HG03045 (cell line): Measurements from ENCODE around the gene C11orf86.
"Not testable (repeated sequence)": the region's sequence is repeated elsewhere in the genome, so short reads cannot be mapped to it uniquely, and the experiment has no call there.

Experiments
- ATAC-seq: cut with Tn5 transposase; IDR thresholded peaks from one replicate; pipeline ENCODE4 v1.9.1; 2021; ENCODE audit warnings: mild to moderate bottlenecking, moderate library complexity; ENCODE audit not compliant: unreplicated experiment

Gene C11orf86, protein sequence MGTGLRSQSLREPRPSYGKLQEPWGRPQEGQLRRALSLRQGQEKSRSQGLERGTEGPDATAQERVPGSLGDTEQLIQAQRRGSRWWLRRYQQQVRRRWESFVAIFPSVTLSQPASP

DNA sequence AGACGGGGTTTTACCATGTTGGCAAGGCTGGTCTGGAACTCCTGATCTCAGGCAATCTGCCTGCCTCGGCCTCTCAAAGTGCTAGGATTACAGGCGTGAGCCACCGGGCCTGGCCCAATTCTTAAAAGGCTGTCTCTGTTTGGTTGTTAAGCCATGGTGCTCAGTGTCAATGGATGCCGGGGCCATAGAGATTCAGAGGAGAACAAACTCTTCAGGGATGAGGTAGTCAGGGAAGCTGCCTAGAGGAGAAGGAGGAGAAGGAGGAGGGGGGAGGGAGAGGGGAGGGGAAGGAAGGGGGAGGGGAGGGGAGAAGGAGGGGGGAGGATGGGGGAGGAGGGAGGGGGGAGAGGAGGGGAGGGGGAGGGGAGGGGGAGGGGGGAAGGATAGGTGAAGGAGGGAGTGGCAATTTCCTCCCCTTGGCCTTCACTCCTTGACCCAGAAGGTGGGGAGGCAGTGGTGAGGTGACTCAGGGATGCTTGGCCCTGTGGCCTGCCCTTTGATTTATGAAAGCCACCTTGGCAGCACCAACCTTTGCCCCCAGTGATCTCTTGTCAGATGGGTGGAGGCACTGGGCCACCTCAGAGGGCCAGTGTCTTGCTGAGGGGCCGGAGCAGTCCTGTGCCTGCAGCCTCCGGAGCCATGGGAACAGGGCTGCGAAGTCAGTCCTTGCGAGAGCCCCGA lies at the start of gene C11orf86:
TSS of gene C11orf86 (plus strand) at position 581 of the 681 bp plus-strand sequence. CDS start at position 640, 59 bp downstream.
- ATAC-seq = no peak

DNA sequence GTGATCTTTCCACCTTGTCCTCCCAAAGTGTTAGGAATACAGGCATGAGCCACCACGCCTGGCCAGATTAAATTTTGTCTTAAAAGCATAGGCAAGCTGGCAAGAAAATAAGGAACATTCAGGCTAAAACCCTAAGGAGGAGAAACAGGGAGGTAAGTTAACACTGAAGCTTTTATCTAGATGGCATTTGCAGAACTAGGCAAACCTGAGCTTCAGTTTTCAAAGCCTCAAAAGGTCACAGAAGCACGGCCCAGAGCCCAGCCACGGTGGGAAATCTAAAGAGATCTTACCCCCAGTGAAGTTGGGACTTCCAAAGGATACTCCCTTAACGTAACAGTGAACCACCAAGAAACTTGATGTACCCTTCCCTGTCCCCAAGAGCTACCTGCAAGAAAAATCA lies 45.4 kb upstream of the C11orf86 start:
- ATAC-seq = no peak

DNA sequence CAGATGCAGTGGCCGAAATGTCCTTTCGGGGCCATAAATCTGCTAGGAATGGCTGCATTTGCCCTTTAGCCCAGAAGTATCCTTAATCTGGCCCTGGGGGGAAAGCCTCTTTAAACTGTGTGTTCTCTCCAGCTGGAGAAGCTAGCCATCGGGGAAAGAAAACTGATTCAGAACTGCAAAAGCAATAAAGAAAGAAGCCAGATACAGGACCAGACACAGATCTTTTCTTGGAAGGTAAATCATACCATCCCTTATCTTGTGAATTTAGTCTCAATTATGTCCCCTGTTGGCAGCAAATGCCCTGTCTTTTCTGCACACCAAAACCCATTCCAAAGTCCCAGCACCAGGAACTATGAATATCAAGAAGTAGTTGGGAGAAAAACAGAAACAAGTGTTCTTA lies 42.6 kb upstream of the C11orf86 start:
- ATAC-seq = no peak

DNA sequence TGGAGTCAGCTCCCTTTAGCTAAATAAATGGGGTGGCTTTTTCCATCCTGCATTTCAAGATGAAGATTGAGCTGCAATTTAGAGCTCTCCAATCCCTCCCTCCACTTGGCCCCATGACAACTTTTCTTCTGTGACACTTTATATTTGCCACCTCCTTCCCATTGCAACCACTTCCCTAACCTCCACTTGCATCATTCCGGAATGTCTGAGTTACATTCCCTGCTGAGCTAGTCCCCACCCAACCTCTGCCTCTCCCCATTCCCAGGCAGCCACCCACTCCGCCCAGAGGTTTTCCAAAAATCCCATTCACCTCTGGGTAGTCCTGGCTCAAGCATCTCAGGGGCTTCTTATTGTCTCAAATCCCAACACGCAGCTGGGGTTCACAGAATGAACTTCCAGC lies 41.6 kb upstream of the C11orf86 start:
- no peak for ATAC-seq

DNA sequence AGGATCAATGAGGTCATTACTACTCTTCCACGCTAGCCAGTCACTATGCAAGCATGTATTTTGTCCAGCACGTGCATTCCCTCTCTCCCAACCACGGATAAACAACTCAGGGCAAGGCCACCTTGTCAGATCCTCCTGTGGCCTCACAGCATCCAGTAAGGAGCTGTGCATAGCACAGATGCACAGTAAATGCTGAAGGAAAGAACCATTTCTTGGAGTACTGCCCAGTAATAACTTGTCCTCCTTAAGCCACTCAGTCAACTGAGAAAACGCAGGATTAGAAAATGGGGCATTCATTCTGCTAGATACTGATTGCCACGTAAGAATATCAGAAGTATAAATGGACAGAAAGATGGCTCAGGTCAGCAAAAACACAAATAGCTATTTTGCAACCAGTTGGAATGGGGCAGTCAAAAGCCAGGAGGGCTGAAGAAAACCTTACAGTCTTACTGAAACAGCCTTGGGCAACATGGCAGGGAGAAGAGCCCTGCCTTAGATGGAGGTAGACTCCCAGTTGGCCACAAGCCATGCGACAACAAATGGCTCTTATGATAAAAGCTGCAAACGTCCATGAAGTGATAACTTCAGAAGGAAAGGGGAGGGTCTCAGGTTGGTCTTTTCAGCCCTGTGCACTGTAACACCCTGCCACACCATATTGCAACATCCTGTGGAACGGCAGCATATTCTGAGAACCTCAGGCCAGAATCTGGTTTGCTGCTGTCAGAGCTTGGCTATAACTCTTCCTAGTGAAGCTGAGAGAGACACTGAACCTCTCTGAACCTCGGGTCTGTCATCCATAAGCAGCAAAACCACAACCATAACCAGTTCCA lies 39.9 kb upstream of the C11orf86 start:
- ATAC-seq = no peak

DNA sequence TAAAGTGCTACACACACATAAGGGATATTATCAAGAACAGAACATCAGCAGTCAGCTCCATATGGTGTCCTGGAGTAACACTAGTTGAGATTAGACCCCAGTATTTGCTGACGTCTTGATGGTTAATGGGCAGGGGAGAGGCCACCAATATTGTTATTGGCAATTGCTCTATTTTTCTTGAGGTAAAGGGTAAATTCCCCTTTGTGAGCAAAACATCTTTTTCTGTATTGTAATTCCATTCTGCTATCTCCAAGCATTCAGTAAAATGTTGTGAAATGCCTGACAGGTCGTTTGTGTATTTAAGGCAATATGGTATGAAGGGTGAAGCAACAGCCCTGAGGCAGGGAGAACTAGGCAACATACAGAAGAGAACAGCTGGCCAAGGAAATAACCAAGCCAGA lies 38.8 kb upstream of the C11orf86 start:
- no peak for ATAC-seq

DNA sequence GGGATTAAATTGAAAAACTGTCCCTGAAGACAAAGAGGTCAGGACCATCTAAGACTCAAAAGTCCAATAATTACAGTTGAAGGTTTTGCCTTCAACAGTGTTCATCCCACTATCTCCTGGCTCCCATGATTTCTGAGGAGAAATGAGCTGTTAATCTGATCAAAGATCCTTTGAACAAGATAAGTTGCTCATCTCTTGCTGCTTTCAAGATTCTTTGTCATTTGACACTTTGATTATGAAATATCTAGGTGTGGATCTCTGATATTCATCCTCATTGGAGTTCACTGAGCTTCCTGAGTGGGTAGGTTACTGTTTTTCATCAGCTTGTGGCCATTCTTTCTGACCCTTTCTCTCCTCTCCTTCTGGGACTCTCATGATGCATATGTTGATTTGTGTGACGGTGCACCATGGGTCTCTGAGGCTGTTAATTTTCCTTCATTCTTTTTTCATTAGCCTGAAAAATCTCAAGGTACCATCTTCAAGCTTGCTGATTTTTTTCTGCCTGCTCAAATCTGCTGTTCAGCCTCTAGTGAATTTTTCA lies 37.8 kb upstream of the C11orf86 start:
- ATAC-seq = no peak

DNA sequence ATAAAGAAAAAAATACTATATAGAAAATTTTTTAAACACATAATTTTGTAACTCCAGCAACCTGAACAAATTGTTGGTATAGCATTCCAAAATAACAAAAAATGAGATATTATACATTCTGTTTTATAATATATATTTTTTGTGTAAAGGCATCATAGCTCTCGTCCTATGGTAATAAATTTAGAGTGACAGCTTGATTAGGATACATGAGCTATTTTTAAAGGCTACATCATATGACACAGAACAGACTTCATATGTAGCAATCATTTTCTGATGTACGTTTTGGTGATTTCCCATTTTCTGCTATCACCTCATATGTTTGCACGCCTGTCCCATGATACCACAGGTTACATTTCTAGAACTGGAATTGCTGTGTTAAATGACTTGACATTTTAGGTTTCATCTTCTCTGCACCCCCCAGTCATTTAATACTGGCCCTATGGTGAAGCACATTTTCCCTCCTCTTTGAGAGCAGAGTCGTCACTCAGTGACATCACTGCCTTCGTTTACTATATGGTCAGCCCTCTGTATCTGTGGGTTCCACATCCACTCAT lies 36.4 kb upstream of the C11orf86 start:
- ATAC-seq = no peak

DNA sequence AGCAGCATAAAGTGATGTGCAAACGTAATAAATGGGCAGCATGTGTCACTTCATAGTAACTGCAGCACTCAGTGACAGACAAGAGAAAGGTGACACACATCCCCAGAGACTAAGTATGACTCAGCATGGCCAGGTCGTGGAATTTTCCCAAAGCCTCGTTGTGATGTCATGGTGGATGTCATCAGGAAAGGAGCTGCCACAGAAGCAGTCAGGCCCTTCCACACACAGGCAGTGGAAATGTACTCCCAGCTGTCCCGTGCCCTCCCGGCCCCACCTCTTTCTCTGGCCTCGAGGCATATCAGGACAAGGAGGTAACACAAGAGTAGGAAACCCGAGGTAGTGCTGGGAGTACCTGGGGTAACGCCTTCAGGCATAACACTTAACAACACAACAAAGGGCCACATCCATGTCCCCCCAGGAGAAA lies 25.0 kb upstream of the C11orf86 start:
- ATAC-seq = no peak

DNA sequence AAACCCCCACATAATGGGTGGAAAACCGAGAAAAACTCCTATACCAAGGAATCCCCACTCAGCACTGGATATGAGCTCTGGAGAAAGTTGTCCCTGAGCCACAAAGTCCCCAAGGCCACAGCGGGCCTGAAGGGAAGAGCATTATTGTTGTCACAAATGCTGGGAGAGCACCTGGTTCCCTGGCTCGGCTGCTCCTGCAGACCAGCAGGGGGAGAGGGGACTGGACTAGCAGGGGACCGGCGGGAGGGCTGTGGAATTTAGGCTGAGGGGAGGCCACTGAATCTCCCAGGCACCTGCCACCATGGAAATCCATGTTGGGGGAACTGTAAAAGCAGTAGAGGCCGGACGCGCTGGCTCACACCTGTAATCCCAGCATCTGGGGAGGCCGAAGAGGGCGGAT lies 24.0 kb upstream of the C11orf86 start:
- no peak for ATAC-seq

DNA sequence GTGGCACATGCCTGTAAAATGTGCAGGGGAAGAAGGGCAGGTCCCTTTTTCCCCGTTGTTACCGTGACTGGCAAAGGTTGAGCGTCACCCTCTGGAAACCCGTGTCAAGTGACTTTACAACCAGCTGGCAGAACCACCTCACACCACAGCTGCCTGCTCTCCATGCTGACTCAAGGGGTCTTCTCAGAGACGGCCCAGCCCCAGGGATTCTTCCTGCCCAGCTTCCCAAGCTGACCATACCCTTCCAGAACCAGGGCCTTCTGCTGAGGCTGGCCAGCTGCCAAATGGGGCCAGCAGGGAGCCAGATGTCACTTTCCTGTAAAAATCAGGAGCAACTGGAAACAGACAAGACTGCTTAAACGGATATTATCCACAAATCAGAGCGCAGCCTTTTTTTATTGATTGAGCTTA lies 23.2 kb upstream of the C11orf86 start:
- ATAC-seq = no peak

DNA sequence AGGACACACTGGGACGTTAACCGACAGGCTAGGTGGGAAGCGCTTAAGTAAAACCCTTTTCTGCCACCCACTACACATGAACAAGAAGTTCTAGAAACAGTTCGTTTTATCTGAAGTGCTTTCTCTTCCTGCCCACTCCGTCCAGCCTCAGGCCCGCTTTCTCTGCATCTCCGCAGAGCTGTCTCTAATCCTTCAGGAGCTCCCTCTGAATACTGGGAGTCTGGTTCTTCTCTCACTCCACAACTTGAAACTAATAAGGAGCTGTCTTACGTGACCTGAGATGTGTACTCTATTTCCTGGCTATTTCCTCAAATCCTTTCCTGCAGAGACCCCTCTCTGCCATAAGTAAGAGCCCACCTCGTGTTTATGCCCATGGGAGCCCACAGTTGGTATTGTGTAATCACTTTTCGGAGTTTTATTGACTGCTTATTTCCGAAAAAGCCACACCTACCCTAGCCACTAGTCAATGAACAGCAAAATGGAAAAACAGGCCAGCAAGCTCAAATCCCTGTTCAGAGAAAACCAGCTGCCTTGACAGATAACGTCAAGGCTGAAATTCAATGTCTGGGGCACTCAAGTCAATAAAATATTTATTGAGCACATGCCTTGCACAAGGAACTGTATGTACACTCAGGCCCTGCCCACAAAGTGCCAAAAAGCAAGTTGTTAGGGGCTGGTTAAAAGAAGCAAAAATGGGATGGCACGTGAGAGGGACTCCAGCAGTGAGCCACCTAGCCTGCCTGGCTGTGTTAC lies 21.8 kb upstream of the C11orf86 start:
- ATAC-seq = no peak

DNA sequence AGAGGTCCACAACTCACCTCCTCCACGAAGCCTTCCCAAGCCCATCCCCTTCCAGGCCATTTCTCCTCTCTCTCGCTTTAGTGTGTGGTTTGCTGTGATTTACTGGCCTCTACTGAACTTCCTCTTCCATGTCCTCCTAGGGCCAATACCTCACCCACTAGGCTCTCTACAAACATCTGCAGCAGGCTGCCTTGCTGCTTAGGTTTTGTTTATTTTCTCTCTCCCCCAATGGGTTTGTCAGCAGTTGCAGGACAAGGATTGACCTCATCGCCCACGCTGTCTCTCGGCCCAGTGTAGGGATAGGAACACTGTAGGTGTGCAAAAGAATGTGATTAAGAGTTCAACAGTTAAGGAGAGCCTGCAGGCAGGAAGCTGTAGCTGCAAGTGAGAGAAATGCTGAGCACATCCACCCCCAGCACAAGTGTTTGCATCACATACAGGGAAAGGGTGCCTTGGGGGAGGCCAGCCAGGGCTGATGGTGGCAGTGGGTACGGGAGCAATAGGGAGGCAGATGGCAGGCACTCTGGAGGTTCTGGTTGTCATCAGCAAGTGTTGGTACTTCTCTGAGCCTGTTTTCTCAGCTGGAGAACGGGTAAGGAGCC lies 18.3 kb upstream of the C11orf86 start:
- no peak for ATAC-seq

DNA sequence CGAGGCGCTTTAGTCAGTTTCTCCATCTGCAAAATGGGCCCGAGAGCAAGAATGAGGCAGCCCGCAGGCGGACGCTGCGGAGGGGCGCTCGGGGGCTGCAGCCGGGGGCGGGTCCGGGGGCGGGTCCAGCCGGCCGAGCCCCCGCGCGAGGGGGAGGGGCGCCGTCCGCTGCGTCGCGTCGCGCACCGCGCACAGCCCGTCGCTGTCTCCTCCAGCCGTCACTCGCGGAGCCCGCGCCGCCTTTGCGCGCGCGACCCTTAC lies 17.2 kb upstream of the C11orf86 start:
- ATAC-seq = no peak

DNA sequence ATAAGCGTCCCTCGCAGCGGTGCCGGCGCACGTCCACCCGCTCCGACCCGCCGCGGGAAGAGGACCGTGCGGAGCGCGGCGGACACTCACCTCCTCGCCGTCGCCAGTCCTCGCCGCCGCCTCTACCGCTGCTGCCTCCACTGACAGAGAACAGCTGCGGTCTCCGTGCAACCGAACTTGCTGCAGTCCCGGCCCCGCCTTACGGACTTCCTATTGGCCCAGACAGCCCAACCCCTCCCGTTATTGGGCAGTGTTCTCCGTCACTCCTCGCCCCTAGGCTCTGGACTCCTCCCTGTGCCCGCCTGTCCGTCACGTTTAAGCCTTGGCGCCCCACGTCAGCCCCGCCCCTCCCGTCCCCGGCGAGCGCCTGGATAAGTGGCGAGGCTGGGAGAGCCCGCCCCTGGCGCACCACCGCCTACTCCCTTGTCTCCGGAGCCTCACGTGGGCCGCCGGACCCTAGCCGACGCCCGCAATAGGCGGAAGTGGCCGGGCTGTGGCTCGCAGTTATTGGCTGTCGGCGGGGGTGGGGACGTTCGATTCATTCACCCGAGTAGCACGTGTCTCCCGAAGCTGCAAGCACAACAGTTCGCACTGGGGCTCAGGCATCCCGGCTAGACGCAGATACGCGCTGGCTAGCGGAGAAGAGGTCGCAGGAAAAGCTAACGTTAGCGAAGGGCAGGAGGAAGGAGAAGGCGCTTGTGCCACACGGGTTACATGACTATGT lies 16.7 kb upstream of the C11orf86 start, which contains the start of gene PC:
TSS of gene PC (minus strand) at position 152 of the 724 bp plus-strand sequence. CDS start 86,224 bp downstream, outside the sequence.
- peak; percentile 92 for ATAC-seq

DNA sequence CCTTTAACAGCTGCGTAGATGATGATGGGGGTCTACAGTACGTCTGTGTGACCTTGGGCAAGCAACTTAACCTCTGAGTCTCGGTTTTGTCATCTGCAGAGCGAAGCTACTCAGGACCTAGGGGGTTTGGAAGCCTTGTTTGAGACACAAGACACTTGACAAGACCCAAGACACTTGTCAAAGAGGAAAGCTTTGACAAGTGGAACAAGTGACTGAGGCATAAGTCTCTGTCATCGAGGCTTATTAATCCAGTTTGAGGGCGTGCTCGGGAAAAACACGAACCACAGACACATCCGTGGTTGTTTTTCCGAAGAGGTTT lies 16.2 kb upstream of the C11orf86 start:
- no peak for ATAC-seq

DNA sequence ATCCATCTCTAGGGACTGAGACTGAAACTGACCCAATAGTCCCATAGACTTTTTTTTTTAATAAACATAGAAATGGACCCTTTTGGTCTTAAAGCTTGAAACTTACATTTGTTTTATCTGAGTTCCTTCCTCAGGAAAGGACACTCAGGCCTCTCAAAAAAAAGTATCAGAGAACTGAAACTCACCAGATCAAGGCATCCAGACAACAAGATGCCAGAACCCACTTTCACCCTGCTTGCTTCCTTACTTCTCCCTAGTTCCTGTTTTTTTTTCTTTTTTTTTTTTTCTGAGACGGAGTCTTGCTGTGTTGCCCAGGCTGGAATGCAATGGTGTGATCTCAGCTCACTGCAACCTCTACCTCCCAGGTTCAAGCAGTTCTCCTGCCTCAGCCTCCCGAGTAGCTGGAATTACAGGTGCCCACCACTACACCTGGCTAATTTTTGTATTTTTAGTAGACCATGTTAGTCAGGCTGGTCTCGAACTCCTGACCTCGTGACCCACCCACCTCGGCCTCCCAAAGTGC lies 13.4 kb upstream of the C11orf86 start:
- ATAC-seq = not testable (repeated sequence)

DNA sequence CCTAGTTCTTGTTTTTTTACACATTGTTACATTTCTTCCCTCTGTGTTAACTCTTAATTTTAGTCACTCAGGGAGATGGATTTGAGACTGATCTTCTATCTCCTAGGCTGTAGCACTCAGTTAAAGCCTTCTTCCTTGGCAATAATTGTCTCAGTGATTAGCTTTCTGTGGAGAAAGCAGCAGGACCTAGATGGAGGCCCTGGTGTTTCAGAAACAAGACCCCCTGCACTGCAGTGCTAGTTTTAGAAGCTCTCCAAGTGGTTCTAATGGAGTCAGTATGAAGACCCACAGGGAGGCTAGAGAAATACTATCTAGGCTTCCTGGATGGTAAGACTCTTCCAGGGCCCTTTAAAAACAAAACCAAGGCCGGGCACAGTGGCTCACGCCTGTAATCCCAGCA lies 12.9 kb upstream of the C11orf86 start:
- no peak for ATAC-seq

DNA sequence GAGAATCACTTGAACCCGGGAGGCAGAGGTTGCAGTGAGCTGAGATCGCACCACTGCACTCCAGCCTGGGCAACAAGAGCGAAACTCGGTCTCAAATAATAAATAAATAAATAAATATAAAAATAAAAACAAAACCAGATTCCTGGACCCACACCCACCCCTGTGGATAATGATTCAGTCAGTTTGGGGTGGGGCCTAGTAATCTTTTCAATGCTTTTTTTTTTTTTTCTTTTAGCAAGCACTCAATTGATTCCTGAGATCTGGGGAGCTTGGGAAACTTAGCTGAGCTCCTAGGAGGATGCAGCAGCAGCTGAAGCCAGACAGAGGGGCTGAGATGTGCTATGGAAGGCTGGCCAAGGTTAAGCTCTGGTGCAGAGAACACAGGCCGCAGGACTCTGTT lies 12.3 kb upstream of the C11orf86 start:
- ATAC-seq = no peak

DNA sequence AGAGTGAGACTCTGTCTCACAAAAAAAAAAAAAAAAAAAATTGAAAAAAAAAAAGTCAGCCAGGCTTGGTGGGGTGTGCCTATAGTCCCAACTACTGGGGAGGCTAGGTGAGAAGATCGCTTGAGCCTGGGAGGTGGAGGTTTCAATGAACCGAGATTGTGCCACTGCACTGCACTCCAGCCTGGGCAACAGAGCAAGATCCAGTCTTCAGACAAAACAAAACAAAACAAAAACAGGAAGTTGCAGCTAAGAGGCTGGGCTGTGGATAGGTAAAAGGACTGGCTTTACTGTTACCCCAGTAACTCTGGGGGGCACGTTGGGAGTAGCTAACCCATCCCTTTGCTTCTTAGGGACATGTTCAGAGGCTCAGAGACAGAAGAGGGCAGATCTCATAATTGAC lies 10.6 kb upstream of the C11orf86 start:
- ATAC-seq = no peak
